ENCODE data around the gene TMEM182. TPM values are rescaled to one million over a fixed set of nuclear protein-coding genes. Genes with fewer than 3 reads are reported as not detected.

TMEM182 gene
- total RNA-seq, 5 donors from 2014 or later (not counting 1 experiment from before 2014, with no cell fraction given): 3.3 to 6.9 (median 5.7) TPM

Other genes with a start within 250 kb of the TMEM182 start
- not detected for gene SLC9A2, start 142.5 kb upstream of the TMEM182 start, total RNA-seq